Activated naive CD8-positive, alpha-beta T cell treated with anti-CD3 and anti-CD28 coated beads, Interleukin-2, amount 50 U/mL, for 24 hours (primary cell): Measurements from ENCODE around the gene CA11.

Experiments
- ATAC-seq: fragments of 150-1000 bp; cut with Tn5 transposase; one replicate; pipeline ENCODE4 v1.10.0; 2021
- DNase-seq: peaks from one replicate; pipeline ENCODE4 v3.0.0; 2021
- H3K27ac Mint-ChIP-seq: one replicate; pipeline ENCODE4 v1.8.0; 2021; ENCODE audit warnings: mild to moderate bottlenecking, mixed read lengths
- H3K27me3 Mint-ChIP-seq: one replicate; pipeline ENCODE4 v1.8.0; 2021; ENCODE audit warnings: mixed read lengths
- H3K36me3 Mint-ChIP-seq: one replicate; pipeline ENCODE4 v1.8.0; 2021; ENCODE audit warnings: low read depth, mixed read lengths
- H3K4me1 Mint-ChIP-seq: one replicate; pipeline ENCODE4 v1.8.0; 2021; ENCODE audit warnings: mixed read lengths
- H3K4me3 Mint-ChIP-seq: one replicate; pipeline ENCODE4 v1.8.0; 2021; ENCODE audit warnings: mild to moderate bottlenecking, moderate library complexity, mixed read lengths
- H3K9me3 Mint-ChIP-seq: one replicate; pipeline ENCODE4 v1.8.0; 2021; ENCODE audit warnings: mixed read lengths

Gene CA11

GRCh38 chr19:48595833-48596232 lies 50.2 kb downstream of the CA11 start:
- Mint-ChIP-seq H3K4me1 (peaks cover 2% of the 10 kb centered on the region), H3K4me3 (no peak overlapping the region), H3K27ac (no peak overlapping the region), H3K9me3 (no peaks in the 10 kb centered on the region), H3K36me3 (no peaks in the 10 kb centered on the region), H3K27me3 (no peaks in the 10 kb centered on the region)
- no peak for DNase-seq
- no peak for ATAC-seq

GRCh38 chr19:48595171-48595570 lies 50.8 kb downstream of the CA11 start:
- DNase-seq = no peak
- no peak for ATAC-seq
- Mint-ChIP-seq H3K4me3 (peak overlapping the region; percentile 12), H3K27me3 (no peaks in the 10 kb centered on the region), H3K4me1 (peaks cover 2% of the 10 kb centered on the region), H3K9me3 (no peaks in the 10 kb centered on the region), H3K36me3 (no peaks in the 10 kb centered on the region), H3K27ac (no peak overlapping the region)

- H3K4me3 Mint-ChIP-seq = no peak overlapping the region
Measured at GRCh38 chr19:48591021-48591420, 55.0 kb downstream of the CA11 start.

GRCh38 chr19:48588670-48589401 lies 57.2 kb downstream of the CA11 start:
- DNase-seq (peak; percentile 94), ATAC-seq (peak; percentile 83)
- H3K4me3 Mint-ChIP-seq = peak overlapping the region; percentile 53
- H3K36me3 Mint-ChIP-seq = no peaks in the 10 kb centered on the region
- peak overlapping the region; percentile 75 for H3K27ac Mint-ChIP-seq
- H3K27me3 Mint-ChIP-seq = peaks cover 11% of the 10 kb centered on the region
- no peaks in the 10 kb centered on the region for H3K9me3 Mint-ChIP-seq
- peaks cover 11% of the 10 kb centered on the region for H3K4me1 Mint-ChIP-seq

More at GRCh38 chr19:48591021-48591420, 55.0 kb downstream of the CA11 start:
- DNase-seq (no peak), ATAC-seq (no peak)
- Mint-ChIP-seq H3K27ac (no peak overlapping the region), H3K4me1 (peaks cover 10% of the 10 kb centered on the region), H3K9me3 (no peaks in the 10 kb centered on the region), H3K36me3 (no peaks in the 10 kb centered on the region), H3K27me3 (peaks cover 5% of the 10 kb centered on the region)
